Spleen (tissue), 7 donors: ENCODE data around the gene CD180.

Experiments used
- POLR2A ChIP-seq, 3 donors: fragments of 450-650 bp; IDR thresholded peaks; one replicate each; pipeline ENCODE4 v1.5.1; 2017; ENCODE audit warnings: antibody characterized with exemption in 3 of 3, mild to moderate bottlenecking in 1 of 3
- POLR2AphosphoS5 ChIP-seq, 3 donors: sonication (generic); formaldehyde crosslinking; IDR thresholded peaks; one replicate each; pipeline ENCODE4 v1.5.1; 2017; ENCODE audit warnings: antibody characterized with exemption in 3 of 3
- TF ChIP-seq, protein P1 (sequence below), 11 experiments: fragments of 200-600 bp in 7 of 11; fragments of 450-650 bp in 4 of 11; sonication (generic) in 4 of 11; IDR thresholded peaks in 8 of 11; conservative IDR thresholded peaks in 3 of 11; 1 replicate in 7 of 11; 2 replicates in 4 of 11; pipeline versions ENCODE4 v1.4.0 to v1.8.0; 2016 to 2021; ENCODE audit warnings: antibody characterized with exemption in 11 of 11, inconsistent platforms in 4 of 11, mild to moderate bottlenecking in 1 of 11
- donor health status: DM: no; HTN: no; CAD: no; lungs with moderate emphysema.
- donor health status: DM: no; HTN: no; CAD: no.
- donor health status: DM: no; HTN: no; CAD: no.

DNA sequence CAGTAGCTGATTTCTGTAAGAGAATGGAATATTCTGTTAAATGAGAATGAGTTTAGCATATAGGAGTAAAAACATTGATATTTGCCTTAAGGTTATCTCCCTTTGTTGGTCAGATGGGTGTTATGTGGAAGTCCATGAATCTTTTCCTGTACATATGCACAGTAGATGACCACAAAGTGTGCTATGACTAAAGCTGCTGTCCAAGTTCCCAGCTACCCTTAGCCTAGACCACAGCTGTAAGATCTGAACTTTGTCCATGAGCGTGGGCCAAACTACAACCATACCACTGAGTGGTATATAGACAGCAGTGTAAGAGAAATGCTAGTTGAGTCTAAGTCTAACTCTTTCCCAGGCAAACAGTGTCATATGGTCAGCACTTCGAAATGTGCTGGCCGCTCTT lies 48.8 kb downstream of the CD180 start:
- TF ChIP-seq, protein P1, sequence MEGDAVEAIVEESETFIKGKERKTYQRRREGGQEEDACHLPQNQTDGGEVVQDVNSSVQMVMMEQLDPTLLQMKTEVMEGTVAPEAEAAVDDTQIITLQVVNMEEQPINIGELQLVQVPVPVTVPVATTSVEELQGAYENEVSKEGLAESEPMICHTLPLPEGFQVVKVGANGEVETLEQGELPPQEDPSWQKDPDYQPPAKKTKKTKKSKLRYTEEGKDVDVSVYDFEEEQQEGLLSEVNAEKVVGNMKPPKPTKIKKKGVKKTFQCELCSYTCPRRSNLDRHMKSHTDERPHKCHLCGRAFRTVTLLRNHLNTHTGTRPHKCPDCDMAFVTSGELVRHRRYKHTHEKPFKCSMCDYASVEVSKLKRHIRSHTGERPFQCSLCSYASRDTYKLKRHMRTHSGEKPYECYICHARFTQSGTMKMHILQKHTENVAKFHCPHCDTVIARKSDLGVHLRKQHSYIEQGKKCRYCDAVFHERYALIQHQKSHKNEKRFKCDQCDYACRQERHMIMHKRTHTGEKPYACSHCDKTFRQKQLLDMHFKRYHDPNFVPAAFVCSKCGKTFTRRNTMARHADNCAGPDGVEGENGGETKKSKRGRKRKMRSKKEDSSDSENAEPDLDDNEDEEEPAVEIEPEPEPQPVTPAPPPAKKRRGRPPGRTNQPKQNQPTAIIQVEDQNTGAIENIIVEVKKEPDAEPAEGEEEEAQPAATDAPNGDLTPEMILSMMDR (IDR thresholded peaks at IDR 0.05 in 8 of 11, conservative IDR thresholded peaks at IDR 0.05 in 3 of 11): no peak
- no peak for TF ChIP-seq POLR2A (IDR thresholded peaks at IDR 0.05)
- no peak for TF ChIP-seq POLR2AphosphoS5 (IDR thresholded peaks at IDR 0.05)
